Measurements from ENCODE around the gene PIK3C2G.

The PIK3C2G gene

GRCh38 chr12:18556161-18556560 lies 294.8 kb downstream of the PIK3C2G start:
- no peak for TF ChIP-seq EZH2phosphoT487 (IDR thresholded peaks at IDR 0.05; ENCODE audit: borderline replicate concordance, low read length)
- no peak for TF ChIP-seq CTCF (IDR thresholded peaks at IDR 0.05; ENCODE audit: low read depth, low read length, poor library complexity, severe bottlenecking)
- no peaks in the 10 kb centered on the region for H3K79me2 ChIP-seq (ENCODE audit: control insufficient read depth, low read length)
- H3K27me3 ChIP-seq (ENCODE audit: control insufficient read depth, low read length), result no peaks in the 10 kb centered on the region
- H3K9me2 ChIP-seq (replicated peaks; ENCODE audit: control insufficient read depth, low read length), result no peaks in the 10 kb centered on the region
- H3K27ac ChIP-seq (ENCODE audit: low read depth, low read length), result no peak overlapping the region
- H3K36me3 ChIP-seq (ENCODE audit: control insufficient read depth, low read length), result no peaks in the 10 kb centered on the region
- no peaks in the 10 kb centered on the region for H4K20me1 ChIP-seq (ENCODE audit: control insufficient read depth, insufficient read depth, low read depth, low read length)
- no peaks in the 10 kb centered on the region for H3K4me1 ChIP-seq (ENCODE audit: control insufficient read depth, low read length)
- no peak overlapping the region for H3K4me2 ChIP-seq (ENCODE audit: low read length)
- no peak overlapping the region for H3K4me3 ChIP-seq (ENCODE audit: low read length)
- no peaks in the 10 kb centered on the region for H3F3A ChIP-seq (ENCODE audit: control insufficient read depth, insufficient read depth)
- H3K9me3 ChIP-seq (ENCODE audit: control insufficient read depth, insufficient read depth, low read length), result no peaks in the 10 kb centered on the region

- Histone ChIP-seq H3K27me3 (ENCODE audit: control insufficient read depth, low read length) (no peaks in the 10 kb centered on the region), H3K79me2 (ENCODE audit: control insufficient read depth, low read length) (no peaks in the 10 kb centered on the region), H3K9me2 (replicated peaks; ENCODE audit: control insufficient read depth, low read length) (no peaks in the 10 kb centered on the region), H3K36me3 (ENCODE audit: control insufficient read depth, low read length) (no peaks in the 10 kb centered on the region), H3F3A (ENCODE audit: control insufficient read depth, insufficient read depth) (no peaks in the 10 kb centered on the region), H3K4me3 (ENCODE audit: low read length) (no peak overlapping the region), H3K9me3 (ENCODE audit: control insufficient read depth, insufficient read depth, low read length) (no peaks in the 10 kb centered on the region), H3K4me1 (ENCODE audit: control insufficient read depth, low read length) (no peaks in the 10 kb centered on the region), H3K27ac (ENCODE audit: low read depth, low read length) (no peak overlapping the region), H4K20me1 (ENCODE audit: control insufficient read depth, insufficient read depth, low read depth, low read length) (no peaks in the 10 kb centered on the region), H3K4me2 (ENCODE audit: low read length) (no peak overlapping the region)
- TF ChIP-seq EZH2phosphoT487 (IDR thresholded peaks at IDR 0.05; ENCODE audit: borderline replicate concordance, low read length) (no peak), CTCF (IDR thresholded peaks at IDR 0.05; ENCODE audit: low read depth, low read length, poor library complexity, severe bottlenecking) (no peak)
These were observed 297.9 kb downstream of the PIK3C2G start for GRCh38 chr12:18559242-18559641.

- TF ChIP-seq EZH2phosphoT487 (IDR thresholded peaks at IDR 0.05; ENCODE audit: borderline replicate concordance, low read length) (no peak), CTCF (IDR thresholded peaks at IDR 0.05; ENCODE audit: low read depth, low read length, poor library complexity, severe bottlenecking) (no peak)
These were observed 301.2 kb downstream of the PIK3C2G start for GRCh38 chr12:18562531-18562930.

GRCh38 chr12:18564306-18564705 lies 303.0 kb downstream of the PIK3C2G start:
- TF ChIP-seq CTCF (IDR thresholded peaks at IDR 0.05; ENCODE audit: low read depth, low read length, poor library complexity, severe bottlenecking) (no peak), EZH2phosphoT487 (IDR thresholded peaks at IDR 0.05; ENCODE audit: borderline replicate concordance, low read length) (no peak)
- Histone ChIP-seq H3K9me3 (ENCODE audit: control insufficient read depth, insufficient read depth, low read length) (no peaks in the 10 kb centered on the region), H3K27ac (ENCODE audit: low read depth, low read length) (no peak overlapping the region), H3F3A (ENCODE audit: control insufficient read depth, insufficient read depth) (no peaks in the 10 kb centered on the region), H3K4me1 (ENCODE audit: control insufficient read depth, low read length) (no peaks in the 10 kb centered on the region), H3K4me2 (ENCODE audit: low read length) (no peak overlapping the region), H3K36me3 (ENCODE audit: control insufficient read depth, low read length) (no peaks in the 10 kb centered on the region), H3K9me2 (replicated peaks; ENCODE audit: control insufficient read depth, low read length) (no peaks in the 10 kb centered on the region), H3K27me3 (ENCODE audit: control insufficient read depth, low read length) (no peaks in the 10 kb centered on the region), H3K79me2 (ENCODE audit: control insufficient read depth, low read length) (no peaks in the 10 kb centered on the region), H3K4me3 (ENCODE audit: low read length) (no peak overlapping the region), H4K20me1 (ENCODE audit: control insufficient read depth, insufficient read depth, low read depth, low read length) (no peaks in the 10 kb centered on the region)

More at GRCh38 chr12:18562531-18562930, 301.2 kb downstream of the PIK3C2G start:
- Histone ChIP-seq H3K9me3 (ENCODE audit: control insufficient read depth, insufficient read depth, low read length) (no peaks in the 10 kb centered on the region), H3F3A (ENCODE audit: control insufficient read depth, insufficient read depth) (no peaks in the 10 kb centered on the region), H3K27ac (ENCODE audit: low read depth, low read length) (no peak overlapping the region), H3K27me3 (ENCODE audit: control insufficient read depth, low read length) (no peaks in the 10 kb centered on the region), H3K4me2 (ENCODE audit: low read length) (no peak overlapping the region), H4K20me1 (ENCODE audit: control insufficient read depth, insufficient read depth, low read depth, low read length) (no peaks in the 10 kb centered on the region), H3K4me1 (ENCODE audit: control insufficient read depth, low read length) (no peaks in the 10 kb centered on the region), H3K4me3 (ENCODE audit: low read length) (no peak overlapping the region), H3K79me2 (ENCODE audit: control insufficient read depth, low read length) (no peaks in the 10 kb centered on the region), H3K9me2 (replicated peaks; ENCODE audit: control insufficient read depth, low read length) (no peaks in the 10 kb centered on the region), H3K36me3 (ENCODE audit: control insufficient read depth, low read length) (no peaks in the 10 kb centered on the region)
